HG02610 (cell line): Measurements from ENCODE around the gene TMEM45A.
A peak's percentile ranks its signal among the peaks of the same experiment; 100 is the strongest.
"Not testable (repeated sequence)": the region's sequence is repeated elsewhere in the genome, so short reads cannot be mapped to it uniquely, and the experiment has no call there.

ENCODE experiments used
- ATAC-seq: cut with Tn5 transposase; IDR thresholded peaks from one replicate; pipeline ENCODE4 v1.9.1; 2021; ENCODE audit warnings: mild to moderate bottlenecking, moderate library complexity; ENCODE audit not compliant: unreplicated experiment

The TMEM45A gene

DNA sequence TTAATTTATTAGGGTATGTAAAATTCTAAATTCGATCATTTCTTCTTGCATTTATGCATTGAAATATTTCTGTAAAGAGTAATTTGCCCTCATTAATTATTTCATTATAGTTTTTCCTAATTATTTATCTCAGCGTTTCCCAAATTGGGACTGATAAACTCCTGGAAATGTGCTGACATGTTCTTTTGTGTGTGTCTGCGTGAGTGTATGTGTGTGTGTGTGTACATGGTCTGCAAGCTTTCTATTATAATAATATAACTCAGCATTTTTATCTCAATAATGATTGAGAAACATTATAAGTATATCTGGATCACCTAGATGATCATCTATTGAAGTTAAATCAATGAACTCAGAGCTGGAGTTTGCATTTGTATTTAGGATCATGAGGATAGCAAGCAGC lies 38.7 kb downstream of the TMEM45A start:
- no peak for ATAC-seq

DNA sequence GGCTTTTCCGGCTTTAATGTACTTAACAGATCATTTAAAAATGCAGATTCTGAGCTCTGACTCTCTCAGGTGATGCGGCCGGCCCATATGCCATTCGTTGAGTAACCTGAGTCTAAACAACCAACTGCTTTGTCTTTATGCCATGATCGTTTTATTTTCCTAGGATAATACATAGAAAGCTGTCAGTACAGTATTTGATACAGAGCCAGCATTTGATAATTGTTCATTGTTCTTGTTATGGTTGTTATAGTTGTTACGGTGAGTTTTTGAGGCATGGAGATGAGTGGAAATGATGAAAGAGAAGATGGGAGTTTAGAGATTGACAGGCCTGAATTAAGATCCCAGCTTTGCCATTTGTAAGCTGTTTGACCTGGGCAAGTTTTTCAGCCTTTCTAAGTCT lies 40.0 kb downstream of the TMEM45A start:
- ATAC-seq = no peak

DNA sequence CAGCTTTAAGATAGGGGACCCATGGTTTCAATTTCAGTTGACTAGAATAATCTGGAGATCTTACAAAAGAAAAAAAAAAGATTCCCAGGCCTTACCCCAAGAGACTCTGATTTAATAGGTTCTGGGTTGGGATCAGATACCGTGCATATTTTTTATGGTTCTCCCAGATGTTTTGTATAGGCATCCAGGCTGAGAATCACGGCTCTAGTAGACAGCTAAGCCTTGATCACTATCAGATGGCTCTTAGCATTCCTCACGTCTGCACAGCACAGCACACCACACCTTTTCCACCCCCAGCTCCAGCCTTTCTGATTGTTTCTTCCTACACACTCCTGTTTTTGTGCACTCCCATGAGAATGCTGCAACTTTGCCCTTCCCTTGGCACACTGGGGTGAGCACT lies 40.8 kb downstream of the TMEM45A start:
- no peak for ATAC-seq

DNA sequence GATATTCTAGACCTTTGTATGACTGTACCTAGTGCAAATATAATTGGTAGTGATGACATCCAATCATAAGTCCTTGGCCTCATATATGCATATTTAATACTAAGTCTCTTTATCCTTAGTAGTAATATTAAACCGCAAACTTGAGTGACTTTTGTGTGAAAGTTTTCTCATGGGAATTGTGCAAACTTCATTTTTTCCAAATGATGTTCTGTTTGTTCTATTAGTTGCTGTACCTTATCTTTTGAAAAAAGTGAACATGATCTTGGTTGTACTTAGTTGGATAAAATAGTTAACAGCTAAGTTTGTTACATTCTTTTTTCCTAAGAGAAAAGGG lies 43.2 kb downstream of the TMEM45A start:
- ATAC-seq = no peak

DNA sequence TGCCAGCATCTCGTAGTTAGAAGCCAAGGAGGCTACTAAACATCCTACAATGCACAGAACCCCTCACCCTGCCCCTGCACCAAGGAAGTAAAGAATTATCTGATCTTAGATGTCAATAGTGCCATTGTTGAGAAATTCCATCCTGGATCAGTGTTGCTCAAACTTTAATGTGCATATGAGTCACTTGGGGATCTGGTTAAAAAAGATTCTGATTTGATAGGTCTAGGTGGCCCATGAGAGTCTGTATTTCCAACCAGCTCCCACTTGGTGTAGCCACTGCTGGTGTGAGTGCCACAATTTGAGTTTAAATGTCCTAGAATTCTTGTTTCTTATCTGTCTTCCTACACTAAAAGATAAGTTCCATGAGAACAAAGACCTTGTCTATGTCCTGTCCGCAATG lies 43.7 kb downstream of the TMEM45A start:
- no peak for ATAC-seq

DNA sequence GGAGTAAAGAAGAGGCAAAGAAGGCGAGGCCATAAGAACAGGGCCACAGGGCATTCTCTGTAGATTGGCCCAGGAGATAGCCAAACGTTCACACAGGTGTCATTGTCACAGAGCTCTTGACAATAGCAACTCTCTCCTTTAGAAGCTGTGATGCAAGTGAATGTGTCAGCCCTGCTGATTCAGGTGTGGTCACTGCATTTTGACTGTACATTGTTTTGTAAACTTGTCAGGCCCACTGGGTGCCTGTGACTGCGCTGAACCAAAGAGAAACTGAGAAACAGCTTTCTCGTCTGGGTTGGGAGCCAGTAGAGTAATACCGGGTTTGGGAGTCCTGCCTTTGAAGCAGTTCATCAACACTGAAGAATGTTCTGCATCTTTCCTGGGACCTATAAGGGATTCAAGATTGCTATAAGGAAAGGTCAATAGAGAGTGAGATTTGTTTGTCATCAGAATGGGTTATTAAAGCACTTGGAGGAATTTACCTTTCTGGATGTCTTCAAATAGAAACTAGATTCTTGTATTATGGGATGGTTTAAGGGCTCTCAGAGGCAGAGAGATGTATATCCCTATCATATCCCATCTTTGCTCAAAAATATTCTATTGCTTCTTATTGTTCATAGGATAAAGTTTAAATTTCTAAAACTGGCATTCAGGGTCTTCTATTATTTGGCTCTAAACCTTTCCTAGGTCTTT lies 45.4 kb downstream of the TMEM45A start:
- ATAC-seq = peak; percentile 87

DNA sequence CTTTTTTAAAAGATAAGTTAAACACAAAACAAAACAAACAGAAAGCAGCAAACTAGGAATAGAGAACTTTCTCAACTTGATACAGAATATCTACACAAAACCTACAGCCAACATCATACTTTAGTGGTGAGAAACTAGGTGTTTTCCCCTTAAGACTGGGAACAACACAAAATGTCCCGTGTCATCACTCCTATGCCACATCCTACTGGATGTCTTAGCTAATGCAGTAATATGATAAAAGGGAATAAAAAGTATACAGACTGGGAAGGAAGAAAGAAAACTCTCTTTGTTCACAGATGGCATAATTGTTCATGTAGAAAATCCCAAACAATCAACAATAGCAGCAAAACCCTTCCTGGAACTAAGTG lies 45.9 kb downstream of the TMEM45A start:
- peak; percentile 41 for ATAC-seq

DNA sequence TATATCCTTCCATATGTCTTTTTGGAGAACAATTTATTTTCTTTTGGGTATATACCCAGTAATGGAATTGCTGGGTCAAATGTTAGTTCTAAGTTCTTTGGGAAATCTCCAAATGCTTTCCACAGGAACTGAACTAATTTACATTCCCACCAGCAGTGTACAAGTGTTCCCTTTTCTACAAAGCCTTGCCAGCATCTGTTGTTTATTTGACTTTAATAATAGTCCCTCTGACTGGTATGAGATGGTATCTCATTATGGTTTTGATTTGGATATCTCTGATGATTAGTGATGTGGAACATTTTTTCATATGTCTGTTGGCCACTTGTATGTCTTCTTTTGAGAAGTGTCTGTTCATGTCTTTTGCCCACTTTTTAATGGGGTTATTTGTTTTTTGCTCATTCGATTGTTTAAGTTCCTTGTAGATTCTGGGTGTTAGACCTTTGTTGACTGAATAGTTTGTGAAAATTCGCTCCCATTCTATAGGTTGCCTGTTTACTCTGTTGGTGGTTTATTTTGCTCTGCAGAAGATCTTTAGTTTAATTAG lies 48.4 kb downstream of the TMEM45A start:
- no peak for ATAC-seq

DNA sequence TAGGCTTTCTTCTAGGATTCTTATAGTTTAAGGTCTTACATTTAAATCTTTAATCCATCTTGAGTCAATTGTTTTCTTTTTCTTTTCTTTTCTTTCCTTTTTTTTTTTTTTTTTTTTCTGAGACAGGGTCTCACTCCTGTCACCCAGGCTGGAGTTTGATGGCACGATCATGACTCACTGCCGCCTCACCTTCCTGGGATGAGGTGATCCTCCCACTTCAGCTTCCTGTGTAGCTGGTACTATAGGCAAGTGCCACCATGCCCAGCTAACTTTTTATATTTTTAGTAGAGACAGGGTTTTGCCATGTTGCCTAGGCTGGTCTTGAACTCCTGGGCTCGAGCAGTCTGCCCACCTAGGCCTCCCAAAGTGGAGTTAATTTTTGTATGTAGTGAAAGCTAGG lies 49.0 kb downstream of the TMEM45A start:
- ATAC-seq = not testable (repeated sequence)

DNA sequence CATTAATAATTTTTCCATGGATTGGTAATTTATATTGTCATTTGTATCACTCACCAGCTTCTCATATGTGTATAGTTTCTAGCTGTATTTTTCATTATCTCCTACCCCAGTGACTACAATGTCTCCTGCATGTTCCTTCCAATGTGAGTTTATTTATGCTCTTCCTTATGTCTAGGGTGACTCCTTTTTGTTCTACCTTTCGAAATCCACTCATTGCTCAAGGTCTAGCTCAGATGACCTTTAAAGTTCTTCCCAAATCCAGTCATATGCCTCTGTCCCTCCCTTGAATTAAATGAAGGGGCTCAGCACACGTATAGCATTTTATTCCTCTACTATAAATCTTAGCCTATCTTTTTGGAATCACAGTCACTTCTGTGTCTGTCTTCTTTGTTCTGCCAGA lies 53.0 kb downstream of the TMEM45A start:
- no peak for ATAC-seq

DNA sequence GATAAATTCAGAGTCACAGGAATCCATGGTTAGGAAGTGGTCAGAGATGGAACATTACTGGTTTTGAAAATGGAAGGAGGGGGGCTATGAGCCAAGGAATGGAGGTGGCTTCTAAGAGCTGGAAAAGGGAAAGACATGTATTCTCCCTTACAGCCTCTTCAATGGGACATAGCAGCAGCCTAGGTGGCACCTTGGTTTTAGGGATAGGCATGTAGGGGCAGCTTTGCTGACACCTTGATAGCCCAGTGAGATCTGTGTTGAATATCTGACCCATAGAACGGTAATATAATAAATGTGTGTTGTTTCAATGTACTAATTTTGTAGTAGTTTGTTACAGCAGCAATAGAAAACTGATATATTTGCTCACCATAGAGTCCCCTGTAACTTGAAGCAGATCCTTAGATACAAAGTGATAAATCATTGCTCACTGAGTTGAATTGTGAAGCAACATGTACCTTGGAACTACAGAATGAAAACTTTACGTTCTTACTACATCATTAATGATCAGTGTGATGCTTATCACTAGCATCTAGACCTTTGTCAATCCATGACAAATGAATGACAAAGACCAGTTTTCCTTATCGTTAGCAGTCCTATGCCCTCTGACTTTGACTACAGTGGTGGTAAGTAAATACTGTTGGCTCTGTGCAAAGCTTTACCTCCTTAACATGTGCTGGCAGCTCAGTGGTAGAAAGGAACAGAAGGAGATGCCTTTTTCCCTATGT lies 53.8 kb downstream of the TMEM45A start:
- ATAC-seq = no peak

DNA sequence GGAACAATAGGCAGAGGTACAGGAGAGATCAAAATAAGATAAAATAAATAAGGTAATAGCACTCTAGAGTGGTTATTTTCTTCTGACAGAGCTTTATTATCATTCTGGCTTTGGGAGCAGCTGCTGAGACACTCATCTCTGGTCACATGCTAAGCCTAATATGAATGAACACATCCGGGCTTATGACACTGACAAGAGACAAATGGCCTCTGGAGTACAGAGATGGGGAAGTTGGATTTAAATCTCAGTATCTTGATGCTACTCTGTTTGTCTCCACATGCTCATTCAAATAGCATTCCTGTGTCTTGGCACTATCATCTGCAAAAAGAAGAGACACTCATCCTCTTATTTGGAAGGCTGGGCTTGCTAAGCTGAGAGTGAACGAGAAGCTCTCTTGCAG lies 55.6 kb downstream of the TMEM45A start:
- ATAC-seq = no peak

DNA sequence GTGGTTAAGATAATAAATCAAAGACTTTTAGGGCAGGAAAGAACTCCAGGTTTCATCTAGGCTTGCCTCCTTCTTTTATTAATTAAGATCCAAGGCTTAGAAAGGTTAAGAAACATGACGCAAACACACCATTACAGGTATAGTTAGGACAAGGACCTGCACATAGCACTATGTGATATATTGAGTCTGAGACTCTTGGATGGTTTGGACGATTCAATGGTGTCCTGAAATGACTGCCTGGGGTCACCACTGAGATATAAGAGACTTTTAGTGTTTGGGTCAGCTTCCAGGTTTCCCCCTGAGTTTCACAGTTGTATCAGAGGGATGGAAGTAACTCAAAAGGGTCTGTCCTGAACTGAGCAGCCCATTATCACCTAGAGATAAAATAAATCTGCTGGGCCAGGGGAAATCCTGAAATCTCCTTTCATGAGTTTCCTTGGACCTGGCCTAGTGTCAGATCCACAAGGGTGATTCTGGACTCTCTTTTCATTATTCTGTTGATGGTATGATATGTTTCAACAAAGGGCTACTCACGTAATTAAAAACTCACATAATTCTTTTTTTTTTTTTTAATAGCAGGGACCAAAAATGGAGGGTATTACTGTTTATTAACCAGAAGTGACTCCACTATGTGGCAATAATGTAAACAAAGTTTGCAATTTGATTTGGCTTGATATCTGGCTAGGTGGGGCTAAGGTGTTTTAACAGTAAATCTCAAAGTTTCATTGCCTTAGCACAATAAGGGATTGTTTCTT lies 61.4 kb downstream of the TMEM45A start:
- ATAC-seq = no peak

DNA sequence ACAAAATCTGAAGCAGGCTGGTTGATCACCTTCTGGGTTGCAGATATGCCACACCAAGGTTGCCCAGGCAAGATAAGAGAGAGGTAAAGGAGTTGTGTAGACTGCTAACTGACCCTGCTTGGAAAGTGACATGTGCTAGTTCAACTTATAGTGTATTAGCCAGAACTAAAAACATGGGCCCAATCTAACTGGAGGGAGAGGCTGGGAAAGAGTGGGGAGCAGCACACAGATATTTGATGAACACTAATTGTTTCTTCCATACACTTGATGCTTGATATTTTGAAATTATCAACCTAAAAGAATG lies 61.9 kb downstream of the TMEM45A start:
- ATAC-seq = no peak

DNA sequence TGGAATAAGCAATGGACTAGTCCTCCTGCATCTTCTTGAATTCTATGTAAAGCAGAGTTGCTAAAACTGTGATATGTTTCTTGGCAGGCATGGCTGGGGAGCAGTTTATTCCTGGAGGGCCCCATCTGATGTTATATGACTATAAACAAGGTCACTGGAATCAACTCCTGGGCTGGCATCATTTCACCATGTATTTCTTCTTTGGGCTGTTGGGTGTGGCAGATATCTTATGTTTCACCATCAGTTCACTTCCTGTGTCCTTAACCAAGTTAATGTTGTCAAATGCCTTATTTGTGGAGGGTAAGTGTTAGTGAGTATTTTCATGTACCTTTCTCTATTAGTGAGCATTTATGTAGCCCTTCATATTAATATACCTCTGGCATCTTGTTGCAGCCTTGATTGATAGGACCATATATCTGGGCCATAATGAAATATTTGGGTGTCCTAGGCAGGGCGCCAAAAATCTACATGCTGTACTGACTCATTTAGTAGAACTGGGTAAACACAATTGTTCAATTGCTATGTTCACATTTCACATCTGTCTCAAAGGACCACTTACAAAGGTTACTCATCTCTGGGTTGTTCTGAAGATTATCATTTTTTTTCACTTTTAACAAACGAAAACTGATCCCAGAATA lies 64.4 kb downstream of the TMEM45A start:
- no peak for ATAC-seq

DNA sequence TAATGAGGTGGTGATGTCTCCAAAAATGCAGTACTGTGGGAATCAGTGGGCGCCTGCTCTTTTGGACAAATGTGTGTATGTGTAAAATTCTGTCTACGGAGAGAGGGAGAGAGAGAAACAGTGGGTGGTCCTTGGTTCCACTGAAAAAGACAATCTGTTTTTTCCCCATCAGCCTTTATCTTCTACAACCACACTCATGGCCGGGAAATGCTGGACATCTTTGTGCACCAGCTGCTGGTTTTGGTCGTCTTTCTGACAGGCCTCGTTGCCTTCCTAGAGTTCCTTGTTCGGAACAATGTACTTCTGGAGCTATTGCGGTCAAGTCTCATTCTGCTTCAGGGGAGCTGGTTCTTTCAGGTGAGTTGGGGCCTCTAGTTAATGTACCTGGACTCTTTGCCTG lies 65.8 kb downstream of the TMEM45A start:
- ATAC-seq = no peak

DNA sequence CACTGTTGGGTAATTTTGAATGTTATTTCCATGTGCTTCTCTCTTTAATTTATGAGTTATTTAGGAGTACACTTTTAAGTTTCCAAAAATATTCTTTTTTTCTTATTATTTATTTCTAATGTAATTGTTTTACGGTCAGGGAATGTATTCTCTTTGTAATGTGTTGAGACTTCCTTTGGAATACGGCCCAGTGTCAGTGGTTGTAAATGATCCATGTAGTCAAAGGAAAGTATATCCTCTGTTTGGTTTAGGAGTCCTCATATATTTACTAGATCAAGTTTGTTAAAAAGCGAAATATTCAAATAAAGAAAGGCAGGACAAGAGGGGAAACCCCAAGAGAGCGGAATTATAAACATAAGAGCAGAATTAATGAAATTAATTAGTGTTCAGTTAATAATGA lies 68.0 kb downstream of the TMEM45A start:
- no peak for ATAC-seq

DNA sequence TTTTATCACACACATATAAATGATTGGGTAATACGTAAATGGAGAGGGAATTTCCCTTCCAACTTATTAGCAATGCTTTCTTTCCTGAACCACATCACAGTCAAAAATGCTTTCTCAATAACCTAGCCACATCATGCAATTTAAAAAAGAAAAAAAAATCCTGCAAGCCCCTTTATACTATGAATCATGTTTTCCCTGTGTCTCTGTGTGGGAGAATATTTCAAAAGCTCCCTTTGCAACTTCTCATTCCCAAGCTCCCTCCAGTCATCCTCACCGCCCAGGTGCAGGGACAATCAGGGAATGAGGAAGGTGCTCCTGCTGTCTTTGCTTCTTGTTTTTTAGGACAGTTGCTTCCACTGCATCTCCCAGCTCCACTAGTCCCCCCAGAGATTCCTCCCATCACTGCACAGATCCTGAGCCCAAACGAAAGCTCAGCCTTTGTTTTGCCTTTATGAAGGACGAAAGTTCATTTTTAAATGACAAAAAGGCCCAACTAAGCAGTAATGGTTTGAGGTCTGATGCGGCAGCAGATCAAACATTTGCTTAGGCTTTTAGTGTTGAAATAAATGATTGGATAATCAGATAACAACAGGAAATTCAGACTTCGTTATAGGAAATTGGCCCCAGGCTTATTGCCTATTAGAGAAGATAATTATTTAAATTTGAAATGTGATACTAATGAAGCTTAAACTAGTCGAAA lies 69.2 kb downstream of the TMEM45A start:
- no peak for ATAC-seq

DNA sequence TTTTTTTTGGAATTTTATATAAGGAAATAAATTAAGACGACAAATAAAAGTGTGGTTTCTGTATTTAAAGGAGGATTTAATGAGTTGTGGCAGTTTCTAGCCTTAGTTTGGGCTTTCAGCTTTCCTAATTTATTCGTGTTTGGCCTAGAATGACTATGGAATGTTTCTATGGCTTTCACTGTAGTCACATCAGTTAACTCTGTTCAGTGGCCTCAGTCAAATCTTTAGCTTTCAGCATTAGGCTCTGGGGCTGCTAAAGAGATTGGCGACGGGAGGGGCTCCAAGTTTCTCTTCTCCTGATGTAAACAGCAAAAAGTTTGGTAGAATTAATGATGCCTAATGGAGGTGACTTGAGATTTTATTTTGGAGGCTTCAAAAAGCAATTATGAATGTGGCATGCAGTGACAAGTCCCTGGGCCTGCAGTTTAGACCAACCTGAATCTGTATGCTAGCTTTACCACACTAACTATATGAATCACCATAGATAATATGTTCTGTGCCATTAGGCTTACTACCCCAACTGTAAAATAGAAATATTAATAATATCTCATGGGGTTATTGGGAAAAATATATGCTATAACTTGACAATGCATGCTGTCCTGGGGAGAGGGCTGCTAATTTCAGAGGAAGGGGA lies 69.9 kb downstream of the TMEM45A start:
- ATAC-seq = no peak

DNA sequence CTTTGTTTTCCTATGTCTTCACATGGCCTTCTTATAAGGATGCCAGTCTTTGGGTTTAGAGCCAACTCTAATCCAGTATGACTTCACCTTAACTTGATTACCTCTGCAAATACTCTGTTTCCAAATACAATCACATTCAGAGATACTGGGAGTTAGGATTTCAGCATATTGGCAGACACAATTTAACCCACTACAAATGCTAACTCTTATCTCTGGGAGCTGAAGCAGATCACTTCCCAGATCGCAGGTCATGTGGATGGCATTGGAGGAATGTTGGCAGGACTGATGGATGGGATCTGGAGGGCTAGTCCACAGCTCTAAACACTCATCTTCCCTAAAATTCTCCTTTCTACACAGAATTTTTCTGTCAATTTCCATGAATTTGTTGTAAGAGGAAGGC lies 70.8 kb downstream of the TMEM45A start:
- ATAC-seq = no peak
